Prostate gland (tissue), 2 donors: ENCODE measurements around the gene FOXP1.

ENCODE experiments used
- CTCF ChIP-seq, 4 experiments: fragments of 200-600 bp in 2 of 4; fragments of 450-650 bp in 2 of 4; sonication (generic) in 2 of 4; IDR thresholded peaks; 1 replicate in 3 of 4; 2 replicates in 1 of 4; pipeline ENCODE4 v1.5.1; 2016 to 2019; ENCODE audit warnings: antibody characterized with exemption in 4 of 4, mild to moderate bottlenecking in 2 of 4, moderate library complexity in 2 of 4
- POLR2A ChIP-seq: fragments of 450-650 bp; IDR thresholded peaks from one replicate; pipeline ENCODE4 v1.6.1; 2016; ENCODE audit warnings: antibody characterized with exemption, mild to moderate bottlenecking

DNA sequence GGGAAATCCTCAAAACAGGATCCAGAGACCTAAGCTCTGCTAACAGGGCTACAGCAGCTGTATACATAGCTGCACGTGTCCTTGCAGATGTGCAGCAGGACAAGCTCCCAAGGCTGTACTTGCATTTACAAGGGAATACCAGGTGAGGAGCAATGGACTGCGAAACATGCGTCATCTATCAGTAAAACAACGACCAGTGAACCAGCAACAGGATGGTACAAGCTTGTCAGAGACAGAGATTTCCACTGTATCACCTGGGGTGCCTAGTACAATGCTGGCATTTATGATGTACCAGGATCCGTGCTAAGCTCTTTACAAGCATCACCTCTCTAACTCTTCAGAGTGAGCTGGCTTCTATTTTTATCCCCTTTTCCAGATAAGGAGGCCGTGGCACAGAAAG lies 227.3 kb downstream of the FOXP1 start:
- no peak for TF ChIP-seq CTCF (IDR thresholded peaks at IDR 0.05)
- no peak for TF ChIP-seq POLR2A
